H1 (cell line): ENCODE data around the gene RAPGEF5. TPM values are rescaled to one million over a fixed set of nuclear protein-coding genes. Genes with fewer than 3 reads are reported as not detected.

Source experiments
- CTCF ChIA-PET: fragments of 300-600 bp; sonication (Branson Sonifier 250); formaldehyde crosslinking; loops from one replicate; lab custom pipeline; 2021; ENCODE audit not compliant: partially characterized antibody; lab: Charles Lee
- POLR2A ChIA-PET: fragments of 300-600 bp; sonication (Branson Sonifier 250); formaldehyde crosslinking; loops from one replicate; lab custom pipeline; 2021; ENCODE audit warnings: inconsistent platforms; ENCODE audit not compliant: partially characterized antibody; lab: Charles Lee
- DNase-seq, 2 experiments: peaks; one replicate each; pipeline versions ENCODE4 v3.0.0 to v3.0.0-alpha.2; 2010 to 2022; ENCODE audit warnings: low spot score in 2 of 2, low read depth in 1 of 2, mixed read lengths in 1 of 2
- FAIRE-seq: peaks from 2 replicates; lab custom pipeline; 2011; peaks lifted over from hg19 to GRCh38; lab: Jason Lieb, UNC
- H2AFZ ChIP-seq: 2 replicates; pipeline ENCODE4 v1.8.1; 2012; ENCODE audit warnings: low read length, inconsistent platforms
- H2AK5ac ChIP-seq: 2 replicates; pipeline ENCODE4 v1.6.1; 2013; ENCODE audit warnings: low read depth, low read length
- H2BK120ac ChIP-seq: replicated peaks from 2 replicates; pipeline ENCODE3; 2013; ENCODE audit warnings: low read depth, low read length, inconsistent platforms
- H2BK12ac ChIP-seq: 2 replicates; pipeline ENCODE4 v1.6.1; 2013; ENCODE audit warnings: low read depth, low read length
- H2BK15ac ChIP-seq: 2 replicates; pipeline ENCODE4 v1.6.1; 2013; ENCODE audit warnings: low read length
- H2BK20ac ChIP-seq: 2 replicates; pipeline ENCODE4 v1.6.1; 2013; ENCODE audit warnings: low read length
- H2BK5ac ChIP-seq: 2 replicates; pipeline ENCODE4 v1.6.1; 2013; ENCODE audit warnings: low read depth, low read length
- H3K14ac ChIP-seq: 2 replicates; pipeline ENCODE4 v1.6.1; 2013; ENCODE audit warnings: inconsistent platforms; ENCODE audit not compliant: insufficient read length
- H3K18ac ChIP-seq: 2 replicates; pipeline ENCODE4 v1.6.1; 2013; ENCODE audit warnings: low read length; ENCODE audit errors: extremely low read depth
- H3K23ac ChIP-seq: 2 replicates; pipeline ENCODE4 v1.6.1; 2013; ENCODE audit warnings: inconsistent platforms; ENCODE audit not compliant: insufficient read length
- H3K23me2 ChIP-seq: 2 replicates; pipeline ENCODE4 v1.6.1; 2013; ENCODE audit warnings: low read depth, low read length
- H3K27ac ChIP-seq: 2 replicates; pipeline ENCODE4 v1.6.1; 2011; ENCODE audit warnings: low read depth, low read length, inconsistent platforms
- H3K27me3 ChIP-seq, 4 experiments: replicated peaks in 1 of 4; 1 replicate in 1 of 4; 2 replicates in 3 of 4; pipeline versions ENCODE4 v1.6.1 to v1.8.1; 2011 to 2013; ENCODE audit warnings: low read length in 3 of 4, mild to moderate bottlenecking in 3 of 4, inconsistent platforms in 2 of 4, mixed read lengths in 2 of 4, moderate library complexity in 1 of 4; ENCODE audit not compliant: control insufficient read depth in 3 of 4, insufficient read depth in 3 of 4; ENCODE audit errors: extremely low read depth in 1 of 4
- H3K36me3 ChIP-seq, 4 experiments: 2 replicates each; pipeline versions ENCODE4 v1.6.1 to v1.8.1; 2011 to 2013; ENCODE audit warnings: mild to moderate bottlenecking in 4 of 4, low read length in 3 of 4, moderate library complexity in 2 of 4, control low read depth in 1 of 4, inconsistent platforms in 1 of 4; ENCODE audit not compliant: insufficient read depth in 4 of 4, control insufficient read depth in 2 of 4
- H3K4ac ChIP-seq: replicated peaks from 2 replicates; pipeline ENCODE3; 2013; ENCODE audit warnings: low read length, low read depth, mixed read lengths, inconsistent platforms; ENCODE audit not compliant: insufficient read length
- H3K4me1 ChIP-seq, 4 experiments: replicated peaks in 1 of 4; 1 replicate in 1 of 4; 2 replicates in 3 of 4; pipeline versions ENCODE4 v1.6.1 to v1.8.1; 2011 to 2013; ENCODE audit warnings: low read length in 3 of 4, inconsistent platforms in 2 of 4, mixed read lengths in 1 of 4; ENCODE audit not compliant: insufficient read depth in 4 of 4, control insufficient read depth in 3 of 4
- H3K4me2 ChIP-seq, 2 experiments: 2 replicates each; pipeline versions ENCODE4 v1.6.1 to v1.8.1; 2011 to 2013; ENCODE audit warnings: low read depth in 2 of 2, low read length in 2 of 2, control low read depth in 1 of 2, inconsistent platforms in 1 of 2, mild to moderate bottlenecking in 1 of 2; ENCODE audit not compliant: insufficient read depth in 1 of 2
- H3K4me3 ChIP-seq, 4 experiments: fragments of 200-600, 300-600 bp in 1 of 4; sonication (generic), shearing (Covaris generic), sonication (Bioruptor Twin) in 1 of 4; 2 replicates each; pipeline versions ENCODE4 v1.5.1 to v1.8.1; 2011 to 2016; ENCODE audit warnings: low read length in 4 of 4, low read depth in 3 of 4, control low read depth in 2 of 4, inconsistent platforms in 2 of 4, mild to moderate bottlenecking in 2 of 4, mixed read lengths in 1 of 4, moderate library complexity in 1 of 4; ENCODE audit not compliant: insufficient read depth in 2 of 4; ENCODE audit errors: extremely low read depth in 1 of 4
- H3K56ac ChIP-seq: replicated peaks from 2 replicates; pipeline ENCODE3; 2013; ENCODE audit warnings: low read depth, mild to moderate bottlenecking, mixed read lengths, low read length, inconsistent platforms; ENCODE audit not compliant: insufficient read length
- H3K79me1 ChIP-seq: 2 replicates; pipeline ENCODE4 v1.6.1; 2013; ENCODE audit warnings: low read depth, low read length, control low read depth
- H3K79me2 ChIP-seq, 2 experiments: 2 replicates each; pipeline versions ENCODE4 v1.6.1 to v1.8.1; 2012 to 2013; ENCODE audit warnings: low read length in 2 of 2, mild to moderate bottlenecking in 2 of 2, inconsistent platforms in 1 of 2; ENCODE audit not compliant: insufficient read depth in 2 of 2, control insufficient read depth in 1 of 2
- H3K9ac ChIP-seq, 4 experiments: replicated peaks in 1 of 4; 1 replicate in 1 of 4; 2 replicates in 3 of 4; pipeline versions ENCODE4 v1.6.1 to v1.8.1; 2011 to 2013; ENCODE audit warnings: low read depth in 3 of 4, low read length in 3 of 4, control low read depth in 2 of 4, mild to moderate bottlenecking in 2 of 4, moderate library complexity in 2 of 4, inconsistent platforms in 1 of 4; ENCODE audit errors: extremely low read depth in 1 of 4
- H3K9me3 ChIP-seq, 2 experiments: 2 replicates each; pipeline versions ENCODE4 v1.6.1 to v1.8.1; 2012 to 2013; ENCODE audit warnings: mild to moderate bottlenecking in 2 of 2, moderate library complexity in 2 of 2, control low read depth in 1 of 2, inconsistent platforms in 1 of 2, low read depth in 1 of 2, low read length in 1 of 2, mixed read lengths in 1 of 2; ENCODE audit not compliant: insufficient read depth in 2 of 2
- H4K20me1 ChIP-seq, 2 experiments: replicated peaks in 1 of 2; 2 replicates each; pipeline versions ENCODE3 to v1.8.1; 2011 to 2013; ENCODE audit warnings: inconsistent platforms in 2 of 2, low read length in 2 of 2, mild to moderate bottlenecking in 1 of 2; ENCODE audit not compliant: insufficient read depth in 2 of 2, control insufficient read depth in 1 of 2
- H4K5ac ChIP-seq: 2 replicates; pipeline ENCODE4 v1.6.1; 2013; ENCODE audit warnings: low read length, low read depth, mixed read lengths, inconsistent platforms; ENCODE audit not compliant: insufficient read length
- H4K8ac ChIP-seq: 2 replicates; pipeline ENCODE4 v1.8.0; 2013; ENCODE audit warnings: mild to moderate bottlenecking, moderate library complexity, low read length, inconsistent platforms; ENCODE audit not compliant: insufficient read depth; ENCODE audit errors: extremely low read depth
- H4K91ac ChIP-seq: replicated peaks from 2 replicates; pipeline ENCODE3; 2013; ENCODE audit warnings: low read length, mixed read lengths, inconsistent platforms; ENCODE audit not compliant: insufficient read length
- BCL11A ChIP-seq, 2 experiments: IDR thresholded peaks; one replicate each; pipeline ENCODE4 v1.6.1; 2011; ENCODE audit warnings: low read depth in 2 of 2, low read length in 2 of 2, mild to moderate bottlenecking in 2 of 2
- CBX8 ChIP-seq: fragments of 300-800, 300-1000 bp; sonication (generic); IDR thresholded peaks from 2 replicates; pipeline ENCODE4 v1.7.1; 2016; ENCODE audit warnings: low read depth, low read length, borderline replicate concordance
- CHD2 ChIP-seq: IDR thresholded peaks from 2 replicates; pipeline ENCODE4 v1.6.1; 2012; ENCODE audit warnings: low read length, improper control_type of control experiment
- GTF2F1 ChIP-seq: IDR thresholded peaks from 2 replicates; pipeline ENCODE4 v1.6.1; 2012; ENCODE audit warnings: low read depth, low read length, improper control_type of control experiment, borderline replicate concordance
- KDM4A ChIP-seq: IDR thresholded peaks from one replicate; pipeline ENCODE4 v1.7.1; 2012; ENCODE audit warnings: low read depth, mild to moderate bottlenecking, moderate library complexity, low read length, inconsistent platforms; ENCODE audit not compliant: severe bottlenecking
- RAD21 ChIP-seq, 2 experiments: IDR thresholded peaks in 1 of 2; conservative IDR thresholded peaks in 1 of 2; 2 replicates each; pipeline ENCODE4 v1.6.1; 2011; ENCODE audit warnings: low read depth in 2 of 2, low read length in 2 of 2, improper control_type of control experiment in 1 of 2, inconsistent platforms in 1 of 2, mild to moderate bottlenecking in 1 of 2, moderate library complexity in 1 of 2
- SP1 ChIP-seq: IDR thresholded peaks from 2 replicates; pipeline ENCODE4 v1.6.1; 2011; ENCODE audit warnings: low read depth, low read length
- TEAD4 ChIP-seq: IDR thresholded peaks from 2 replicates; pipeline ENCODE4 v1.6.1; 2012; ENCODE audit warnings: low read depth, low read length, inconsistent platforms, mixed read lengths
- WGBS, 2 experiments: shearing (Covaris generic) in 1 of 2; methylation state at CpG; one replicate each; pipeline versions ENCODE4 v1.1.6 to v1.1.7; 2013 to 2015; ENCODE audit warnings: low lambda C conversion rate in 2 of 2, mixed read lengths in 2 of 2, inconsistent platforms in 1 of 2, low coverage in 1 of 2, missing lambda C conversion rate in 1 of 2; ENCODE audit not compliant: insufficient replicate concordance in 2 of 2, insufficient coverage in 1 of 2, insufficient read length in 1 of 2; ENCODE audit errors: extremely low coverage in 1 of 2, missing lambda C conversion rate in 1 of 2; 5-methylcytosine and 5-hydroxymethylcytosine counted together
- polyA plus RNA-seq, 7 experiments: library from polyadenylated mRNA; depleted of rRNA in 3 of 7; stranded (reverse) in 5 of 7; unstranded in 2 of 7; fragments of >200 nt in 5 of 7; fragments of 200-250 nt in 2 of 7; gene quantifications; 1 replicate in 5 of 7; 2 replicates in 1 of 7; 4 replicates in 1 of 7; pipeline versions ENCODE4 v1.2.1 to v1.2.3, GENCODE V29; 2011 to 2013; ENCODE audit warnings: missing spikeins in 2 of 7, mixed read lengths in 2 of 7
- total RNA-seq: library from RNA; stranded (reverse); fragmentation: NEBNext Ultra II Directional; extraction: Animal tissue kit (Norgen Biotek cat#: 25700); gene quantifications from 2 replicates; pipeline ENCODE4 v1.2.1, GENCODE V29; 2021
- TF ChIP-seq, protein P1 (sequence below): IDR thresholded peaks from 2 replicates; pipeline ENCODE4 v1.6.1; 2011; ENCODE audit warnings: low read depth, mild to moderate bottlenecking, low read length; ENCODE audit not compliant: insufficient read depth

RAPGEF5 gene
- total and polyA plus RNA-seq, 2 of the 8 experiments (the other 6 are each of a cell fraction or from before 2014, with no cell fraction given), result 4.4 to 22.9 TPM

DNA sequence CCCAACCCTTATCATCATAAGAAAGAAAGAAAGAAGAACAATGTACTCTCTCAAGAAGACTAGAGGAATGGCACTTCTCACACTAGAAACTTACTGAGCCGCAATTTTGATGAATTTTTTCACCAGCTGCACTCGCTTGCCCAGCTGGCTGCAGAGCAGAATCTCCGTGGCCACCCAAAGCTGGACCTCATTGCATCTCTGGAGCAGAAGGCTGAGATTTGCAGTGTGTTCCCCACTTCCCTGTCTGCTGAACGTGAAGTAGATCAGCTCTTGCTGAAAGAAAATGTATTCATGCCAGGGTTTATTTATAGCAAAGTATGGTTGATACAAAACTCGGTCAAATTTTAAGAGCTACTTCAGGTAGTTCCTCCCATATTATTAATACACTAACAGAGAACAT, 212.0 kb downstream of the RAPGEF5 start:
- no peak overlapping the region for H3K23ac ChIP-seq
- no peak overlapping the region for H4K5ac ChIP-seq
- H3K14ac ChIP-seq, result no peak overlapping the region
- H3K4me2 ChIP-seq, result no peak overlapping the region
- no peak overlapping the region for H3K4ac ChIP-seq
- no peaks in the 10 kb centered on the region for H3K79me1 ChIP-seq
- no peak overlapping the region for H4K8ac ChIP-seq
- H3K56ac ChIP-seq, result no peak overlapping the region
- no peak overlapping the region for H2BK120ac ChIP-seq
- H2AFZ ChIP-seq, result no peak overlapping the region
- no peak overlapping the region for H4K91ac ChIP-seq
- H4K20me1 ChIP-seq, result no peaks in the 10 kb centered on the region
- H3K79me2 ChIP-seq, result no peaks in the 10 kb centered on the region
- peaks cover 4 to 15% (median 10%) of the 10 kb centered on the region in 4 experiments for H3K4me1 ChIP-seq
- H2BK20ac ChIP-seq, result no peak overlapping the region
- no peaks in the 10 kb centered on the region for H3K27me3 ChIP-seq
- no peak for FAIRE-seq
- H3K9me3 ChIP-seq, result no peaks in the 10 kb centered on the region; a peak in 1 of 4 replicates
- no peak overlapping the region for H2BK12ac ChIP-seq
- CTCF ChIA-PET, result interaction anchor here (0.9 kb wide), 1 partner anchor 9 kb away, joined by 3 read pairs; no protein-coding TSS in a partner anchor
- H3K23me2 ChIP-seq, result no peaks in the 10 kb centered on the region
- no peak overlapping the region for H3K18ac ChIP-seq
- POLR2A ChIA-PET, result no interaction called here
- DNase-seq, result no peak
- H3K9ac ChIP-seq, result no peak overlapping the region
- no peak for TF ChIP-seq SP1
- TF ChIP-seq CBX8, result no peak
- TF ChIP-seq, protein P1, sequence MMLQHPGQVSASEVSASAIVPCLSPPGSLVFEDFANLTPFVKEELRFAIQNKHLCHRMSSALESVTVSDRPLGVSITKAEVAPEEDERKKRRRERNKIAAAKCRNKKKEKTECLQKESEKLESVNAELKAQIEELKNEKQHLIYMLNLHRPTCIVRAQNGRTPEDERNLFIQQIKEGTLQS, result no peak
- no peak for TF ChIP-seq RAD21 (IDR thresholded peaks at IDR 0.05 in 1 of 2, conservative IDR thresholded peaks at IDR 0.05 in 1 of 2; ENCODE audit: low read depth in 2 of 2, low read length in 2 of 2)
- no peak for TF ChIP-seq GTF2F1
- no peak for TF ChIP-seq TEAD4
- no peak for TF ChIP-seq CHD2
- TF ChIP-seq KDM4A, result no peak
- TF ChIP-seq BCL11A (IDR thresholded peaks at IDR 0.05; ENCODE audit: low read depth in 2 of 2, low read length in 2 of 2), result no peak
- peaks cover 0 to 21% (median 11%) of the 10 kb centered on the region in 4 experiments; a peak in 5 of 8 replicates for H3K36me3 ChIP-seq
- H3K4me3 ChIP-seq, result no peak overlapping the region
- WGBS, 2 experiments, result 84% methylated on average over 5 of the region's 5 CpGs; no CpG with 5 or more reads in 1 of the 2 experiments
- H3K27ac ChIP-seq, result no peak overlapping the region
- H2AK5ac ChIP-seq, result no peak overlapping the region
- H2BK15ac ChIP-seq, result no peak overlapping the region
- H2BK5ac ChIP-seq, result no peak overlapping the region
